Activated effector memory CD4-positive, alpha-beta T cell treated with anti-CD3 and anti-CD28 coated beads, Interleukin-2, amount 50 U/mL, for 16 hours (primary cell): Measurements from ENCODE around the gene ERI3.

Experiments used
- DNase-seq: peaks from one replicate; pipeline ENCODE4 v3.0.0-alpha.2; 2020

The ERI3 gene

GRCh38 chr1:44354840-44355581 is at the start of gene ERI3:
TSS of gene ERI3 (minus strand) at chr1:44355257. CDS start at chr1:44355026, 231 bp downstream.
- DNase-seq, result peak; percentile 99

GRCh38 chr1:44401256-44402228 is 46.5 kb upstream of the ERI3 start:
- DNase-seq, result no peak

- no peak for DNase-seq
These were observed 35.2 kb upstream of the ERI3 start for GRCh38 chr1:44390277-44390676.

GRCh38 chr1:44389437-44389836 is 34.4 kb upstream of the ERI3 start:
- DNase-seq, result no peak

GRCh38 chr1:44388551-44388950 is 33.5 kb upstream of the ERI3 start:
- no peak for DNase-seq

GRCh38 chr1:44380666-44381177 is 25.7 kb upstream of the ERI3 start:
- DNase-seq, result no peak

GRCh38 chr1:44377925-44378784 is 23.1 kb upstream of the ERI3 start:
- peak; percentile 74 for DNase-seq

GRCh38 chr1:44375547-44375946 is 20.5 kb upstream of the ERI3 start:
- no peak for DNase-seq

GRCh38 chr1:44371206-44371605 is 16.1 kb upstream of the ERI3 start:
- no peak for DNase-seq

- no peak for DNase-seq
These were observed 13.6 kb upstream of the ERI3 start for GRCh38 chr1:44368471-44369151.

- DNase-seq, result no peak
These were observed 12.9 kb upstream of the ERI3 start for GRCh38 chr1:44367944-44368343.

GRCh38 chr1:44366371-44366975 is 11.4 kb upstream of the ERI3 start:
- DNase-seq, result no peak

- no peak for DNase-seq
These were observed 6.4 kb upstream of the ERI3 start for GRCh38 chr1:44361478-44361877.

- no peak for DNase-seq
These were observed 4.3 kb upstream of the ERI3 start for GRCh38 chr1:44359234-44359935.

- no peak for DNase-seq
These were observed 2.7 kb upstream of the ERI3 start for GRCh38 chr1:44357710-44358109.

- no peak for DNase-seq
These were observed 687 bp upstream of the ERI3 start for GRCh38 chr1:44355582-44356305.

GRCh38 chr1:44354268-44354839 is 703 bp downstream of the ERI3 start:
- no peak for DNase-seq

GRCh38 chr1:44353604-44354003 is 1.5 kb downstream of the ERI3 start:
- DNase-seq, result no peak

- no peak for DNase-seq
These were observed 3.8 kb downstream of the ERI3 start for GRCh38 chr1:44351289-44351688.

- DNase-seq, result no peak
These were observed 7.0 kb downstream of the ERI3 start for GRCh38 chr1:44348061-44348485.
